ENCODE measurements around the gene CENPP.

DNA sequence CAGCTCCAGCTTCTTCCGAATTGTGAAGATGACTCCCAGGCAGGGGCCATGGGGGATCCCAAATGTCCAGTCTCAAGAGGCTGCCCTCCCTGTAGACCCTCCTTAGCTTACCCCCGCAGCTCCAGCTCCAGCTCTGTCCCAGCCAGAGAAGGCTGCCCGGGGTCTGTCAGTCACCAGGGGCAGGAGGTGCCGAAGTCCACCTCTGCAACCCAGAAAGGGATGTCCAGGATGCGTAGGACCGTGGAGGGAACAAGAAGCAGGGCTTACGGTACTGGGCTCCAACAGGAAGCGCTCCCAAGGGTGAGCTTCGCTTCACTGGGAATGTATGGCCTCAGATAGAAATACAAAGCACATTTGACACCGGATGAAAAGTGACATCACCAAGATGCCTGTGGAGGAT lies 338.2 kb downstream of the CENPP start:
- TF ChIP-seq POLR2A (IDR thresholded peaks at IDR 0.05) = no peak
- TF ChIP-seq, protein P1, sequence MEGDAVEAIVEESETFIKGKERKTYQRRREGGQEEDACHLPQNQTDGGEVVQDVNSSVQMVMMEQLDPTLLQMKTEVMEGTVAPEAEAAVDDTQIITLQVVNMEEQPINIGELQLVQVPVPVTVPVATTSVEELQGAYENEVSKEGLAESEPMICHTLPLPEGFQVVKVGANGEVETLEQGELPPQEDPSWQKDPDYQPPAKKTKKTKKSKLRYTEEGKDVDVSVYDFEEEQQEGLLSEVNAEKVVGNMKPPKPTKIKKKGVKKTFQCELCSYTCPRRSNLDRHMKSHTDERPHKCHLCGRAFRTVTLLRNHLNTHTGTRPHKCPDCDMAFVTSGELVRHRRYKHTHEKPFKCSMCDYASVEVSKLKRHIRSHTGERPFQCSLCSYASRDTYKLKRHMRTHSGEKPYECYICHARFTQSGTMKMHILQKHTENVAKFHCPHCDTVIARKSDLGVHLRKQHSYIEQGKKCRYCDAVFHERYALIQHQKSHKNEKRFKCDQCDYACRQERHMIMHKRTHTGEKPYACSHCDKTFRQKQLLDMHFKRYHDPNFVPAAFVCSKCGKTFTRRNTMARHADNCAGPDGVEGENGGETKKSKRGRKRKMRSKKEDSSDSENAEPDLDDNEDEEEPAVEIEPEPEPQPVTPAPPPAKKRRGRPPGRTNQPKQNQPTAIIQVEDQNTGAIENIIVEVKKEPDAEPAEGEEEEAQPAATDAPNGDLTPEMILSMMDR (IDR thresholded peaks at IDR 0.05) = no peak

Measured in body of pancreas (tissue), 4 donors.